Upper lobe of left lung (tissue), 4 donors: ENCODE results near the gene ECHS1.

ENCODE experiments used
- EP300 ChIP-seq, 4 donors: sonication (generic); formaldehyde crosslinking; IDR thresholded peaks; one replicate each; pipeline ENCODE4 v1.5.1; 2017; ENCODE audit warnings: antibody characterized with exemption in 4 of 4, control low read depth in 2 of 4
- POLR2A ChIP-seq, 4 donors: fragments of 450-650 bp; IDR thresholded peaks; one replicate each; pipeline ENCODE4 v1.5.1; 2016 to 2017; ENCODE audit warnings: antibody characterized with exemption in 4 of 4, mild to moderate bottlenecking in 2 of 4
- POLR2AphosphoS5 ChIP-seq, 2 donors: sonication (generic); formaldehyde crosslinking; IDR thresholded peaks; one replicate each; pipeline ENCODE4 v1.5.1; 2017; ENCODE audit warnings: antibody characterized with exemption in 2 of 2
- TF ChIP-seq, protein P1 (sequence below), 6 experiments: fragments of 450-650 bp in 4 of 6; fragments of 200-600 bp in 2 of 6; sonication (generic) in 2 of 6; IDR thresholded peaks; one replicate each; pipeline ENCODE4 v1.5.1; 2016 to 2019; ENCODE audit warnings: antibody characterized with exemption in 6 of 6

DNA sequence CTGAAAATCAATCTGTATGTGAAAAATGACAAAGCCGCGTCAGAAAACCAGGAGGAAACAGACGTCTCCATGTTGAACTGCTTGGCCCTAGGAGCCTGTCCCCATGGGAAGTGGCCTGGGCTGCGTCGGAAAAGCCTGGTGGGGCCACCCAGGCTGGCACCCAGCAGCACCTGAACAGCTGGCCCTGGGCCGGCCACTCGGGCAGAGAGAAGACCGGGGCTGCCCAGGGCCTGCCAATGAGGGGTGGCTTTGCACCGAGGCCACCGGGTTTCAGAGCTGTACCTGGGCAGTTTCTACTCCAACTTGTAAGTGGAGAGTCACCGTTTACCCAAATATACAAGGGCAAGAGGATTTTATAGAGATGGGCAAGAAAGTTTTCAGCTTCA is 14.2 kb downstream of the ECHS1 start:
- TF ChIP-seq, protein P1, sequence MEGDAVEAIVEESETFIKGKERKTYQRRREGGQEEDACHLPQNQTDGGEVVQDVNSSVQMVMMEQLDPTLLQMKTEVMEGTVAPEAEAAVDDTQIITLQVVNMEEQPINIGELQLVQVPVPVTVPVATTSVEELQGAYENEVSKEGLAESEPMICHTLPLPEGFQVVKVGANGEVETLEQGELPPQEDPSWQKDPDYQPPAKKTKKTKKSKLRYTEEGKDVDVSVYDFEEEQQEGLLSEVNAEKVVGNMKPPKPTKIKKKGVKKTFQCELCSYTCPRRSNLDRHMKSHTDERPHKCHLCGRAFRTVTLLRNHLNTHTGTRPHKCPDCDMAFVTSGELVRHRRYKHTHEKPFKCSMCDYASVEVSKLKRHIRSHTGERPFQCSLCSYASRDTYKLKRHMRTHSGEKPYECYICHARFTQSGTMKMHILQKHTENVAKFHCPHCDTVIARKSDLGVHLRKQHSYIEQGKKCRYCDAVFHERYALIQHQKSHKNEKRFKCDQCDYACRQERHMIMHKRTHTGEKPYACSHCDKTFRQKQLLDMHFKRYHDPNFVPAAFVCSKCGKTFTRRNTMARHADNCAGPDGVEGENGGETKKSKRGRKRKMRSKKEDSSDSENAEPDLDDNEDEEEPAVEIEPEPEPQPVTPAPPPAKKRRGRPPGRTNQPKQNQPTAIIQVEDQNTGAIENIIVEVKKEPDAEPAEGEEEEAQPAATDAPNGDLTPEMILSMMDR (IDR thresholded peaks at IDR 0.05), result no peak
- TF ChIP-seq POLR2A (IDR thresholded peaks at IDR 0.05), result no peak
- no peak for TF ChIP-seq EP300 (IDR thresholded peaks at IDR 0.05)
- no peak for TF ChIP-seq POLR2AphosphoS5 (IDR thresholded peaks at IDR 0.05)
